ENCODE results near the gene IL13RA2. TPM values are rescaled to one million over a fixed set of nuclear protein-coding genes. Genes with fewer than 3 reads are reported as not detected.

The IL13RA2 gene, protein sequence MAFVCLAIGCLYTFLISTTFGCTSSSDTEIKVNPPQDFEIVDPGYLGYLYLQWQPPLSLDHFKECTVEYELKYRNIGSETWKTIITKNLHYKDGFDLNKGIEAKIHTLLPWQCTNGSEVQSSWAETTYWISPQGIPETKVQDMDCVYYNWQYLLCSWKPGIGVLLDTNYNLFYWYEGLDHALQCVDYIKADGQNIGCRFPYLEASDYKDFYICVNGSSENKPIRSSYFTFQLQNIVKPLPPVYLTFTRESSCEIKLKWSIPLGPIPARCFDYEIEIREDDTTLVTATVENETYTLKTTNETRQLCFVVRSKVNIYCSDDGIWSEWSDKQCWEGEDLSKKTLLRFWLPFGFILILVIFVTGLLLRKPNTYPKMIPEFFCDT
- total RNA-seq: 3.8 TPM
- 0.67 TPM for polyA plus RNA-seq

- Histone ChIP-seq H3K4me3 (ENCODE audit: low read depth, low read length) (no peak within 1 kb of the TSS), H3K4me1 (ENCODE audit: insufficient read depth) (no peaks in the 10 kb centered on the region), H3K27ac (ENCODE audit: low read depth) (no peak within 1 kb of the TSS), H3K36me3 (ENCODE audit: insufficient read depth) (no peaks in the 10 kb centered on the region)
- no peak for DNase-seq (ENCODE audit: extremely low spot score)
- 87% methylated on average over 11 of the region's 11 CpGs for WGBS
Observed at GRCh38 chrX:115017455-115017854, at the start of gene IL13RA2. TSS of gene IL13RA2 (minus strand) at chrX:115017616. CDS start at chrX:115017269, 347 bp downstream.

DNA sequence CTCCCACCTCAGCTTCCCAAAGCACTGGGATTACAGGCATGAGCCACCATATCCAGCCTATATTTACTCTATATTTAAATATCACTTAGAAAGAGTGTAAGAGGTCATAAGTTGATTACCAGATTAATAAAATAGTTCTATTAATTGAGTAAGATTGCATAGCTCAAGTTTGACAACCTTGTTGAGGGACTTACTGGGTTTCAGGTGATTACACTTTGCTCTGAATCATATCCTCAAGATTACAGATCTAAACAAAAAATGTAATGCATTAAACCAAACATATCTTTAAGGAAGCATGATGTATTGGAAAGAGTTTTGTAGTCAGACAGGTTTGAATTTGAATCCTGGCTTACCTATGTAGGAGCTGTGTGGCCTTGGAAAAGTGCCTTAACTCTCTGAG is 47.9 kb upstream of the IL13RA2 start:
- DNase-seq (ENCODE audit: extremely low spot score): no peak
- no peaks in the 10 kb centered on the region for H3K36me3 ChIP-seq (ENCODE audit: insufficient read depth)
- no peak overlapping the region for H3K27ac ChIP-seq (ENCODE audit: low read depth)
- no peak overlapping the region for H3K4me3 ChIP-seq (ENCODE audit: low read depth, low read length)
- H3K4me1 ChIP-seq (ENCODE audit: insufficient read depth): no peaks in the 10 kb centered on the region

GRCh38 chrX:115060013-115060412 is 42.6 kb upstream of the IL13RA2 start:
- no peak overlapping the region for H3K4me3 ChIP-seq (ENCODE audit: low read depth, low read length)
- no peak for DNase-seq (ENCODE audit: extremely low spot score)
- no peak overlapping the region for H3K27ac ChIP-seq (ENCODE audit: low read depth)
- no peaks in the 10 kb centered on the region for H3K36me3 ChIP-seq (ENCODE audit: insufficient read depth)
- WGBS: 23% methylated on average over 2 of the region's 2 CpGs
- H3K4me1 ChIP-seq (ENCODE audit: insufficient read depth): no peaks in the 10 kb centered on the region

GRCh38 chrX:115058276-115058675 is 40.9 kb upstream of the IL13RA2 start:
- 23% methylated on average over 3 of the region's 3 CpGs for WGBS
- DNase-seq (ENCODE audit: extremely low spot score): peak; percentile 71
- H3K27ac ChIP-seq (ENCODE audit: low read depth): no peak overlapping the region
- H3K36me3 ChIP-seq (ENCODE audit: insufficient read depth): no peaks in the 10 kb centered on the region
- H3K4me3 ChIP-seq (ENCODE audit: low read depth, low read length): no peak overlapping the region
- no peaks in the 10 kb centered on the region for H3K4me1 ChIP-seq (ENCODE audit: insufficient read depth)

GRCh38 chrX:115054876-115055275 is 37.5 kb upstream of the IL13RA2 start:
- no peaks in the 10 kb centered on the region for H3K4me1 ChIP-seq (ENCODE audit: insufficient read depth)
- no peak for DNase-seq (ENCODE audit: extremely low spot score)
- H3K27ac ChIP-seq (ENCODE audit: low read depth): no peak overlapping the region
- H3K36me3 ChIP-seq (ENCODE audit: insufficient read depth): no peaks in the 10 kb centered on the region
- WGBS: 91% methylated on average over 3 of the region's 3 CpGs
- no peak overlapping the region for H3K4me3 ChIP-seq (ENCODE audit: low read depth, low read length)

- H3K4me3 ChIP-seq (ENCODE audit: low read depth, low read length): no peak overlapping the region
- H3K4me1 ChIP-seq (ENCODE audit: insufficient read depth): no peaks in the 10 kb centered on the region
- no peak overlapping the region for H3K27ac ChIP-seq (ENCODE audit: low read depth)
- no peaks in the 10 kb centered on the region for H3K36me3 ChIP-seq (ENCODE audit: insufficient read depth)
- WGBS: 57% methylated on average over 1 of the region's 1 CpG
- no peak for DNase-seq (ENCODE audit: extremely low spot score)
Observed at GRCh38 chrX:115053223-115053622, 35.8 kb upstream of the IL13RA2 start.

GRCh38 chrX:115047715-115048114 is 30.3 kb upstream of the IL13RA2 start:
- DNase-seq (ENCODE audit: extremely low spot score): no peak
- H3K4me3 ChIP-seq (ENCODE audit: low read depth, low read length): no peak overlapping the region
- no peak overlapping the region for H3K27ac ChIP-seq (ENCODE audit: low read depth)
- no peaks in the 10 kb centered on the region for H3K36me3 ChIP-seq (ENCODE audit: insufficient read depth)
- no peaks in the 10 kb centered on the region for H3K4me1 ChIP-seq (ENCODE audit: insufficient read depth)

GRCh38 chrX:115047181-115047580 is 29.8 kb upstream of the IL13RA2 start:
- DNase-seq (ENCODE audit: extremely low spot score): no peak
- H3K36me3 ChIP-seq (ENCODE audit: insufficient read depth): no peaks in the 10 kb centered on the region
- no peak overlapping the region for H3K27ac ChIP-seq (ENCODE audit: low read depth)
- H3K4me1 ChIP-seq (ENCODE audit: insufficient read depth): no peaks in the 10 kb centered on the region
- no peak overlapping the region for H3K4me3 ChIP-seq (ENCODE audit: low read depth, low read length)

GRCh38 chrX:115040417-115040816 is 23.0 kb upstream of the IL13RA2 start:
- no peak for DNase-seq (ENCODE audit: extremely low spot score)
- Histone ChIP-seq H3K27ac (ENCODE audit: low read depth) (no peak overlapping the region), H3K36me3 (ENCODE audit: insufficient read depth) (no peaks in the 10 kb centered on the region), H3K4me1 (ENCODE audit: insufficient read depth) (no peaks in the 10 kb centered on the region), H3K4me3 (ENCODE audit: low read depth, low read length) (no peak overlapping the region)
- 89% methylated on average over 4 of the region's 4 CpGs for WGBS

- no peaks in the 10 kb centered on the region for H3K4me1 ChIP-seq (ENCODE audit: insufficient read depth)
- H3K4me3 ChIP-seq (ENCODE audit: low read depth, low read length): no peak overlapping the region
- no peaks in the 10 kb centered on the region for H3K36me3 ChIP-seq (ENCODE audit: insufficient read depth)
- no peak overlapping the region for H3K27ac ChIP-seq (ENCODE audit: low read depth)
- DNase-seq (ENCODE audit: extremely low spot score): no peak
- 62% methylated on average over 1 of the region's 1 CpG for WGBS
Observed at GRCh38 chrX:115038406-115038805, 21.0 kb upstream of the IL13RA2 start.

DNA sequence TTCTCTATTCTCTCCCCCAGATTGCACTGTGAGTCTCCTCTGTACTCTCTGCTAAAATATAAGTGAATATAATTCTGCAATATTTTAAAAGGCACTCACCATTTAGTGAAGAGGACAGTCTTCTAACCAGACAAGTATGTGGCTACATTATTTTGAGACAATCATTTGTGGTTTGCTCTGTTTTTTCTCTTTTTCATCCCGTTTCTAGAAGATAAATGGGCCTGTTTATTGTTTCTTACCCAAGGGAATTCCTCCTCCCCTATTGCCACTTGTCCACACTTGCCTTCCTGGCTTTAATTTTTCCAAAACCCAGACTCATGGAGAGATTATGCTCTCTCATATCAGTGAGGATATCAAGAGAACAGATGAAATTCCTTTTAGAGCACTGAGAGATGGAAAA is 18.6 kb upstream of the IL13RA2 start:
- Histone ChIP-seq H3K27ac (ENCODE audit: low read depth) (no peak overlapping the region), H3K4me1 (ENCODE audit: insufficient read depth) (no peaks in the 10 kb centered on the region), H3K36me3 (ENCODE audit: insufficient read depth) (no peaks in the 10 kb centered on the region), H3K4me3 (ENCODE audit: low read depth, low read length) (no peak overlapping the region)
- WGBS: 52% methylated on average over 1 of the region's 1 CpG
- DNase-seq (ENCODE audit: extremely low spot score): no peak

DNA sequence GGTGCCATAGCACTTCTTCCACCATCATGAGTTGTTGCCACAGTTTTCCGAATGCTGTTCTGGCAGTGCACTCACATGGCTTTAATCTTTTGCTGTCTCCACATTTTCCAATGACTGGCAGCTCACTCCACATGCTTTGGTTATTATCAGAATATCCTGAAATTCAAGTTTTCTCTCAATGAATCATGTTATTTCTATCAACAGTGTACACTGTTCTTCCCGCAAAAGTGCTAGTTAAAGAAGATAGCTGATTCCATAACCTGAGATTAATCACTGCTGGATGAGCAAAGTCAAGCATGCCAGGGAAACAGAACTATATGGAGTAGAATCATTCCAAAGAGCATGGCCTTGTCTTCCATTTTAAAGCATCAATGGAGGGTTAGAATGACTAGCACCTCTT is 14.6 kb upstream of the IL13RA2 start:
- Histone ChIP-seq H3K36me3 (ENCODE audit: insufficient read depth) (no peaks in the 10 kb centered on the region), H3K4me1 (ENCODE audit: insufficient read depth) (no peaks in the 10 kb centered on the region), H3K27ac (ENCODE audit: low read depth) (no peak overlapping the region), H3K4me3 (ENCODE audit: low read depth, low read length) (no peak overlapping the region)
- WGBS: 87% methylated on average over 2 of the region's 2 CpGs
- DNase-seq (ENCODE audit: extremely low spot score): no peak

- WGBS: 80% methylated on average over 2 of the region's 2 CpGs
- no peak overlapping the region for H3K4me3 ChIP-seq (ENCODE audit: low read depth, low read length)
- no peak overlapping the region for H3K27ac ChIP-seq (ENCODE audit: low read depth)
- H3K4me1 ChIP-seq (ENCODE audit: insufficient read depth): no peaks in the 10 kb centered on the region
- peak; percentile 61 for DNase-seq (ENCODE audit: extremely low spot score)
- H3K36me3 ChIP-seq (ENCODE audit: insufficient read depth): no peaks in the 10 kb centered on the region
Observed at GRCh38 chrX:115030625-115031024, 13.2 kb upstream of the IL13RA2 start.

DNA sequence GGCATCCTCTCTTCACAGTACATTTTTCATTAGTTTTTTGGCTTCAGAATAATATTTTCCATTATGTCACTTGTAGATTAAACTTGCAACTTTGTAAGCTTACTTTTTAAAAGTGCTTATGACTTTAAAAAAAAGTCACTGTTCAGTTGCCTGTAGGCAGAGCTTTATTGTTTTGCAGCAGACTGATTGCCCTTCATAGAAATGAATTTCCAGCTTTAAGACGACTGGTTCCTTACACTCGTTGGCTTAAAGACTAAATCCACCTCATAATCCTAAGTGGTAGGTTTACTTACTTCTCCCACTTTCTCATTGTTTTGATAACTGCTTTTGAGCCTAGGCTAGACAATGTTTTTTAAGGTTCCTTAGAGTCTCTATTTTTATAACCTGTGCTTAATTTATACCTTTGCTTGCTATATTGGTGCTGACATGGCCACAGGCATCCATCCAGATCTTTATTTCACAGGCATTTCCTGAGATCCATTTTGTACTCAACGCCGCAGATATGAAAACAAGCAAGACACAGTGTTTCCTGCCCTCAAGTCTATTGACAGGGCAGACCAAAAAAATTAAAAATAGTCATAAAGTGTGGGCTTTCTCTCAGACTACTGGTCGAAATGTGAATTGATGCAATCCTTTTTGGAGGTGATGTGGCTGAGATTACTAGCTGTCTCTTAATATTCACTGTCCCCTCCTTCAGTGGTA is 12.6 kb upstream of the IL13RA2 start:
- 35% methylated on average over 5 of the region's 5 CpGs for WGBS
- H3K27ac ChIP-seq (ENCODE audit: low read depth): no peak overlapping the region
- no peaks in the 10 kb centered on the region for H3K36me3 ChIP-seq (ENCODE audit: insufficient read depth)
- no peak overlapping the region for H3K4me3 ChIP-seq (ENCODE audit: low read depth, low read length)
- no peak for DNase-seq (ENCODE audit: extremely low spot score)
- no peaks in the 10 kb centered on the region for H3K4me1 ChIP-seq (ENCODE audit: insufficient read depth)

All from urinary bladder (tissue), 4 donors.